HG02981 (cell line): ENCODE measurements around the gene ABCB10.
"Not testable (repeated sequence)": the region's sequence is repeated elsewhere in the genome, so short reads cannot be mapped to it uniquely, and the experiment has no call there.

Source experiments
- ATAC-seq: cut with Tn5 transposase; IDR thresholded peaks from one replicate; pipeline ENCODE4 v1.9.1; 2021; ENCODE audit warnings: mild to moderate bottlenecking, moderate library complexity; ENCODE audit not compliant: unreplicated experiment

Gene ABCB10

DNA sequence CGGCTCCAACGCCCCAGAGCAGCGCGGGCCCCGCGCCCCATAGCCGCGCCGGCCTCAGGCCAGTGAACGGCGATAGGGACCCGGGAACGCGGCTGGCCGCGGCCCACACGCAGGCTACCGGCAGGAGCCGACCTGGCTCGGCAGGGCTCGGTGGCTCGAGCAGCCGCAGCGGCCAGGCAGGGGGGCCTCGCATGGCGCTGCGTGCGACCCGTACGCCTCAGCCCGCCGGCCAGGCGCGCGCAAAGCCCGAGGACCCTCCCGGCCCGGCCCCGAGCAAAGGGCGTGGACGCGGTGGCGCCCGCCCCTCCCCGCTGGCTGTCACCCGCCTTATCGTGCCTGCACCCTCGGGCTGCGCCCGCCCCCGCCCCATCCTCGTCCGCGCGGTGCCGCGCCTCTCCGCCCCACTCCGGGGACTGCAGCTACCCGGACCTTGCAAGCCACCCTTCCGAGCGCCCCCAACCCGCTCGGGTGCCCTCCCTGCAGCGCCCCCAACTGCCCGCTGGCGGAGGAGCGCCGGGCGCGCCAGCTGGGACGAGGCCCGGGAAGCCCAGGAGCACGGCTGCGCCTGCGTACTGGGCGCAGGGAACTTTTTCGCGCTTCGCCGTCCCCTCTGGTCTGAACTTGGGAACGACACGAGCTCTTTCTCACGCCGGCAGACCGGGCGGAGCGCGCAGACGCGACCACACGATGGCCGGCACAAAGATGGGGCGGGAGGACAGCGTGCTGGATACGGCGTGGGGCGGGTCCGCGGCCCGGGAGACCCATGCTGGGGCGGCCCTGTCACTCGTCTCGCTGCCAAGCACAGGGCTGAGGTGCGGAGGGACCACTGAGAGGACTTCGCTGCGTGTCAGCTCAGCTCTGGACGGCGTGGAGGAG lies at the start of gene ABCB10:
ABCB10 (minus strand) TSS at position 248 of the 876 bp plus-strand sequence; CDS start at position 193, 55 bp downstream.
- peak; percentile 69 for ATAC-seq

DNA sequence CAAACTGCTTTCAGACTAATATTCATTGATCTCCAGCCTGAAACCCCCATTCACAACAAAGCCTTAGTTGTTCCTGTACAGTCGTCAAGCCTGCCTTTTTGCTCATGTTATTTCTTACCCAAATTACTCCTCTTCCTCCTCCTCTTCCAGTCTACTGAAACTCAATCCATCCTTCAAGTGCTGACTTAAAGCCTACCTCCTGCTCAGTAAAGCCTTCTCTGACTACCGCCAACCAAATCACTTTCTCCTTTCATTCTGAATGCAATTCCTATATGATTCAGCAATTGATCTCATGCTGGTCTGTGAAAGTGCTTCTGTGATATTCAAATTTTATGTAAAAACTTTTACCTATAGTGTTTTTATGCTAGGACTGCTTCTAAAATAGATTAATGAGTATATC lies 48.9 kb upstream of the ABCB10 start:
- ATAC-seq = no peak

GRCh38 chr1:229603371-229604005 lies 45.0 kb upstream of the ABCB10 start:
- ATAC-seq = no peak

- ATAC-seq = no peak
These were observed 41.7 kb upstream of the ABCB10 start for GRCh38 chr1:229600229-229600628.

DNA sequence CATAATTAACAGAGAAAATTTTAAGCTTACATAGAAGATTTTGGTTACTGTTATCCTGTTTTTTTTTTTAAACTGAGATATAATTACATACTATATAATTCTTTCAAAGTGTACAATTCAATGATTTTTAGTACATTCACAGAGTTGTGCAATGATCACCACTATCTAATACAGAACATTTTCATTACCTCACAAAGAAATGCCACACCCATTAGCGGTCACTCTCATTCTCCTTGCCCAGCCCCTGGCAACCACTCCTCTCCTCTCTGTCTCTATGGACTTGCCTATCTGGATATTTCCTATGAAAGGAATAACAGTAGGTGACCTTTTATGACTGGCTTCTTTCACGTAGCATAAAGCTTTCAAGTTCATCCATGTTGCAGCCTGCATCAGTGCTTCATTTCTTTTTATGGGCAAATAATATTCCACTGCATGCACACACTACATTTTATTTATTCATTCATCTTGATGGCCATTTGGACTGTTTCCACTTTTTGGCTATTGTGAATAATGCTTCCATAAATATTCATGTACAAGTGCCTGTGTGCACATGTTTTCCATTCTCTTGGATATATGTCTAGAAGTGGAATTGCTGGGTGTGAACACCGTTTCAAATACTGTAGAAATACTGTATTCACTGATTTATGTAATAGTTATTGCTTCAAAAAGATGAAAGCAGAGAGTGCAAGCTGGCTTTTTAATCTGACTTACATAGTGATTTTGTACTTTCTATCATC lies 40.9 kb upstream of the ABCB10 start:
- no peak for ATAC-seq

- ATAC-seq = no peak
These were observed 39.4 kb upstream of the ABCB10 start for GRCh38 chr1:229597877-229598276.

- ATAC-seq = no peak
These were observed 38.6 kb upstream of the ABCB10 start for GRCh38 chr1:229596925-229597699.

DNA sequence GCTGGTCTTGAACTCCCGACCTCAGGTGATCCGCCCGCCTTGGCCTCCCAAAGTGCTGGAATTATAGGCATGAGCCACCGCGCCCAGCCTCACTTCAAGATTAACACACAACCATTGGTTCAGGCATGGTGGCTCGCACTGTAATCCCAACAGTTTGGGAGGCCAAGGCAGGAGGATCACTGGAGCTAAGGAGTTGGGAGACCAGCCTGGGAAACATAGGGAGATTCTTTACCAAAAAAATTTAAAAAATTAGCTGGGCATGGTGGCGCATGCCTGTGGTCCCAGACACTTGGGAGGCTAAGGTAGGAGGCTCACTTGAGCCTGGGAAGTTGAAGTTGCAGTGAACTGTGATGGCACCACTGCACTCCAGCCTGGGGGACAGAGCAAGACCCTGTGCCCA lies 37.4 kb upstream of the ABCB10 start:
- not testable (repeated sequence) for ATAC-seq

DNA sequence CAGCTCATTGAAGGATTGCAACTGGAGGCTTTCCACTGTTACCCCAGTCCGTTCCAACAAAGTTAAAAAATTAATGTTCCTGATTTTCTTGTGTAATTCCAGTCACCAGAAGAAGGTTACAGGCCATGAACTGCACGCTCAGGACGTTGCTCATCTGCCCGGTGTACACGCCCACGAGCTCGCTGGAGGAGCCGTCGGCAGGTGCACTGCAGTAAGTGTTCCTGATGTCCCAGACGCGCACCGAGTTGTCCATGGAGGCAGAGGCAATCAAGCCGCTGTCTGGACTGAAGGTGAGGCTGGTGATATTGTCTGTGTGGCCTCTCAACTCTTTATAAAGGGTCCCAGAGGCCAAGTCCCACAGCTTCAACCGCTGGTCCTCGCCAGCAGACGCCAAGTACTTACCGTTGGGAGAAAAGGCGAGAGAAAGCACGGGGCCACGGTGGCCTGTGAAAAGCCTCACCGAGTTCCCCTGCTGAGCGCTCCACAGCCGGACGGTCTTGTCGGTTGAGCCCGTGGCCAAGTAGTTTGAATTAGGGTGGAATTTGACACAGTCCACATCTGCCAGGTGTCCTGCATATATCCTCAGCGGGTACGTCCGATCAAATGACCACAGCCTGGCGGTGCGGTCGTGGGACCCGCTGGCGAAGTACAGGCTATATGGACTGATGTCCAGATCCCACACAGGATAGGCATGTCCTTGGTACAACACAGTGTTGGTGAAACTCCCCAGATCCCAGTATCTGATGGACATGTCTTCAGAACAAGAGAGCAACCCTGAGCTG lies 35.9 kb upstream of the ABCB10 start:
- no peak for ATAC-seq

GRCh38 chr1:229593800-229594199 lies 35.3 kb upstream of the ABCB10 start:
- no peak for ATAC-seq

GRCh38 chr1:229590119-229590518 lies 31.6 kb upstream of the ABCB10 start:
- ATAC-seq = no peak

- ATAC-seq = no peak
These were observed 26.8 kb upstream of the ABCB10 start for GRCh38 chr1:229585338-229585737.

GRCh38 chr1:229582715-229583114 lies 24.2 kb upstream of the ABCB10 start:
- ATAC-seq = no peak

GRCh38 chr1:229582011-229582694 lies 23.6 kb upstream of the ABCB10 start:
- no peak for ATAC-seq

DNA sequence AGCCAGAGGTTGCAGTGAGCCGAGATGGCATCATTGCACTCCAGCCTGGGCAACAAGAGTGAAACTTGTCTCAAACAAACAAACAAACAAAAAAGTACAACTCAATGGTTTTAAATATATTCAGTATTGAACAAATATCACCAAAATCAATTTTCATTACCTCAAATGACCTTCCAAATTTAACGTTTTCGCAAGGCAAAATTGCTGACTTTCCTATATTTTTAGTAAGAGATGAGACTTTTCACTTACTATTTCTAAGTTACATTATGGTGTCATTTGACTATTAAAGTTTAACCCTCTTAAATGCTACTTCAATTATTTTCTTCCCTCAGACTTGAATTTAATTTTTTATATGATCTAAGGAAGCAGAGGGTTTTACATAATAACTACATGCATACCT lies 23.0 kb upstream of the ABCB10 start:
- ATAC-seq = no peak

DNA sequence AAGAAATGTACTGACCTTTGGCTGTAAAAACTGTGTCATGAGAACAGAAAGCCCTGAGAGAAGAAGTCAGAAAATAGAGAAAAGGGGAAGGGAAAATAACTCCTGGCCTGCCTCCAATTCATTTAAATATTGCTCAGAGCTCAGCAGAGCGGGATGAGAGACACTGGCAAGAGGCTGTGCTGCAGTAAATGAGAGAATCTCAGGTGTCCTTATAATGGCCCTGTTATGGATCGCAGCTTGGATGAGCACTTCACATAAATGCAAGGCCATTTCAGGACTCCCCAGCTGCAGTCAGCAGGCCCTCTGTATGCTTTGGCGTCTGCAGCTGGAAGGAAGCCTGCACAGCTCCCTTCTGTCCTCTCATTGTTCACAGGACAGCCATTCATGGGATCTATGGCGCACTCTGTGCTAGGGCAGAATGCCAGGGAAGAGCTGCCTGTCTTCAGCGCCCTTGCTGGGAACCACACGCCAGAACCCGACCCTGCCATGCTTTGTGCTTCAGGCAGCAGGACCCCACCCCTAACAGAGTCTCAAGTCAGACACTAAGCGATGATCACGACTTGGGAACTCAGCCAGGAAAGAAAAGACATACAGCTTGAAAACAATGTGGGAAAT lies 20.7 kb upstream of the ABCB10 start:
- ATAC-seq = peak; percentile 67

DNA sequence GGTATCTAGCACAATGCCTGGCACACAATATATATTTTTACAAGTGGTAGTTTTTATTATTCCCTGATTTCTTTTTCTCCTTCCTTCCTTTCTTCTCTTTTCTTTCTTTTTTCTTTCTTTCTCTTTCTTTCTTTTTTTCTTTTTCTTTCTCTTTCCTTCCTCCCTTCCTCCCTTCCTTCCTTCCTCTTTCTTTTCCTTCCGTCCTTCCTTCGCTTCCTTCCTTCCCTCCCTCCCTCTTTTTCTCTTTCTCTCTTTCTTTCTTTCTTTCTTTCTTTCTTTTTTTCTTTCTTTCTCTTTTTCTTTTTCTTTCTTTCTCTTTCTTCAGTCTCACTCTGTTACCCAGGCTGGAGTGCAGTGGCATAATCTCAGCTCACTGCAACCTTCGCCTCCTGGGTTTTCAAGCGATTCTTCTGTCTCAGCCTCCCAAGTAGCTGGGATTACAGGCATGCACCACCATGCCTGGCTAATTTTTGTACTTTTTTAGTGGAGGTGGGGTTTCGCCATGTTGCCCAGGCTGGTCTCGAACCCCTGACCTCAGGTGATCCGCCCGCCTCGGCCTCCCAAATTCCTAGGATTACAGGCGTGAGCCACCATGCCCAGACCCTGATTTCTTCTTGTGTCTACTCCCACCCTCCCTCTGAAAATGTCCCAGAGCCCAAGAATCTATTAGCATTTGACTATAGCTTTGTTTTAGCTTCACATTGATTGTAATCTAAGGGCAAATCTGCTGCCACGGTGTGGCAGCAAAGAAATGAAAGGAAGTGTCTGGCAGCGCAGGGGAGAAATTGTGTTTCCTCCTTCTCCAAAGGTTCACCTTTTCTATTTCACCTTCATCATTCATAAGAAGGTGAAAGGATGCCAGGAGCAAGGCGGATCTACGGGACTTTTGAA lies 19.9 kb upstream of the ABCB10 start:
- peak; percentile 27 for ATAC-seq
